ENCODE data around the gene SZRD1.

Gene SZRD1

GRCh38 chr1:16367258-16367967, 371 bp downstream of the SZRD1 start:
- peak; percentile 35 for DNase-seq (ENCODE audit: low read depth)

GRCh38 chr1:16367968-16368890, 1.2 kb downstream of the SZRD1 start:
- DNase-seq (ENCODE audit: low read depth) = no peak

DNA sequence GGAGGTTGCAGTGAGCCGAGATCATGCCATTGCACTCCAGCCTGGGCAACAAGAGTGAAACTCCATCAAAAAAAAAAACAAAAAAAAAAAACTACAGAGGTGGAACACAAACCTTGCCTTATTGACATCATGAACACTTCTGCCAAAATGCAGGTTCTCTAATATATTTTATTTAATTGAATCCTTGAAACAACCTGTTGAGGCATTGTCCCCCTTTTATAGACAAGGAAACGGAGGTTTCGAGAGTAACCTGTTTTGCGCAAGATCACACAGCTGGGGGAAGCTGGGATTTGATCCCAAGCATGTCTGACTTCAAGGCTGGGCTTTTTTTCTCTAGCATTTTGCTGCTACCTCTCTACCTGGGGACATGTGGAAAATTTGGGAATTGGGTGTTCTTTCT, 2.8 kb downstream of the SZRD1 start:
- DNase-seq (ENCODE audit: low read depth) = no peak

- DNase-seq (ENCODE audit: low read depth) = no peak
These were observed 4.7 kb downstream of the SZRD1 start for GRCh38 chr1:16371725-16372124.

DNA sequence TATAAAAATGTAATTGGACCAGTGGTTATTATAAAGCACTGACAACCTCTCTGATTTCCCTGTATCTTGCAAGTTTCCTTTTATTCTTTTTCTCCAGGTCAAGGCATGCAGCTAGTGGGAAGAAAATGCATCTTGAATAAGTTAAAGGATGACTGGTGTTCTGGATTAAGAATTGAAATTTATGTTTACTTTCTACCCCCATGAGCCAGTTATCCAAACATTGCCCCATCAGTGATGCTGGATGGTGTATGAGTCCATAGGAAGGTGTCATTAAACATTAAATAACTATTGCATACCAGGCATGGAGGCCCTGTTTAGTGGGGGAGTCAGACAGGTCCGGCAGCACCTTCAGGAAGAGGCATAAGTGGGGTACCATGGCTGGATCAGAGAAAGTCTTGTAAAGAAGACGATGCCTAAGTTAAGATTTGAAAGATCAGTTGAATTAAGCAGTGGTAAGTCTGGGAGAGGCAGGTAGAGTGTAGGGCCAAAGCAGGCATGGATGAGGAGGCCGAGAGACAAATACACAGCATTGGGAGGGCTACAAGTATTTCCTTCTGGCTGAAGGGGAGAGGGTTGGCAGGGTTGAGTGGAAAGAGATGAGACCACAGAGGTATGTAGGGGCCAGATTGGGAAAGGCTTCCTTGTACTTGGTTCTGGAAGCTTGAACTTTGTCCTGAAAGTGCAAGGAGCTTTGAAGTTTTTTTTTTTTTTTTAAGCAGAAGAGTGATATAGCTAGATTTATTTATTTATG, 5.7 kb downstream of the SZRD1 start:
- no peak for DNase-seq (ENCODE audit: low read depth)

DNA sequence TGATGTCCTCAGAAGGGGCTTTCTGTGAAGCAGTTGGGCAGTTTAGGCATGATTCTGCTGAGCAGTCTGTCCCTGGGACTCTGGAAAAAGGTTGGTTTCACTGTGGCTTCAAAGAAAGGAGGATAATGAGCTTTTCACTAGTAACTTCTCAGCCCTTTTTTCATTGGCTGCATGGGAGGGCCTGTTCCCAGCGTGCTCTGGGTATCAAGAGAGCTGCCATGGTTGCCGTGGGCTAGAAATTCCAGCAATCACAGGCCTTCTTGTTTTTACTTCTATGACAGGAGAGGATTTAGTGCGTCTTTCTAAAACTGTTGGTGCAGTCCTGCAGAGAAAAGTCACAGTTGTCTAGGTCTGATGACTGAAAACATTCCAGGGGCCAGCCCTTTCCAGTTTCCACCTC, 7.2 kb downstream of the SZRD1 start:
- DNase-seq (ENCODE audit: low read depth) = no peak

DNA sequence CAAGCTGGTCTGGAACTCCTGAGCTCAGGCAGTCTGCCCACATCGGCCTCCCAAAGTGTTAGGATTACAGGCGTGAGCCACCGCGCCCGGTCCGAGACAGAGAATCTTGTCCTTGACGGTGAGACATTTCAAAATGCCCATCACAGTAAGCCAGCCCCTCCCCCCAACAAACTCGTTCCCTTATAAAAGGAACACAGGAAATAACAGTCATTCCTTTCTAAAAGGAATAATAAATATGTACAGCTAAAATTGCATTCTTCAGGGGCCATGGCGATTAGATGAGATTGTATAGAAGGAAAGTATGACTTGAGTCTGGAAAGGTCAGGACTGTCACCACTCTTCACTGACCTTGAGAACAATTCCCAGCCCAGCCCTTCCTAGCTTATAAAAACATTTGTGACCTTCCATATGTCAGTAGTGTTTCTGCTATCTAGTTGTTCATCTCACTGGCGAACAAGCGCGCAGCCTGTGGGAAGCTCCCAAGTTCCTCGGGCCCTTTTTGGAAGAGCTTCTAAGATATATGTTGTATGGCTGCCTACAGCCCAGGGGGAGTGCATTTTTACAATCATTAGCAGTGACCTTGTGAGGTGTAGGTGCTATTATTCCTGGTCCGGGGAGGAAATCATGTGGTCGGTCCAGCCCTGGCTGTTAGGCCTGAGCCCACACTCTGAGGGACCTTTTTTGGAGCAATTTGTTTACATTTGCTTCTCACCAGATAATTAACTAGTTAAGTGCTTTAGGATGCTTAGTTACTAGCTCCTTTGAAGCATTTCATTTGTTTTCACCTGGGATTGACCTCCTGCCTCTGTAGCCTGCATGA, 8.7 kb downstream of the SZRD1 start:
- DNase-seq (ENCODE audit: low read depth) = peak; percentile 61

DNA sequence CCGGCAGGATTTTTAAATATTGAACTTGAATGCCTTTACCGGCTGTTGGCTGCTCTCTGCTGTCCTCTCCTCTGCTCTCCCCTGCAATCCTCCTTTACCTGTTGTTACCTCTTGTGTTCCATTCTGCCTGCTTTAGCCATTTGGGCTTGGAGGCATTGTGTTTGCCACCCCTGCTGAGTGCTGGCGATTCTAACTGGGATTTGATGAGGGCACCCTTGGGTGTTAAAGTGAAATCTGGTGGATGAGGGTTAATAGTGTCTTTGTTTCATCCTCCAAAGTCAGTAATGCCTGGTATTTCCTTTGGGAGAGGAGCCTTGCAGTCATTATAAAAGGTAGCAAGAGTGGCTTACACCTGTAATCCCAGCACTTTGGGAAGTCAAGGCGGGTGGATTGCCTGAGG, 9.9 kb downstream of the SZRD1 start:
- DNase-seq (ENCODE audit: low read depth) = no peak

DNA sequence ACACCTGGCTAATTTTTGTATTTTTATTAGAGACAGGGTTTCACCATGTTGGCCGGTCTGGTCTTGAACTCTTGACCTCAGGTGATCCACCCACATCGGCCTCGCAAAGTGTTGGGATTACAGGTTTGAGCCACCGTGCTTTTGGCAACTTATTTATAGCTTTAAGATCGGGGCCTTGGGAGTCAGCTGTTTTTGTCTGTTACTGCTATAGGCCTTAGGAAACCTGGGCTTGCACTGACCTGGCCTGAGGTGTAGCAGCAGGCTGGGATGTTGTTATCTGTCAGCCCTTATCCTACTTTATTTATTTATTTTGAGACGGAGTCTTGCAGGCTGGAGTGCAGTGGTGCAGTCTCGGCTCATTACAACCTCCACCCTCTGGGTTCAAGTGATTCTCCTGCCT, 11.4 kb downstream of the SZRD1 start:
- DNase-seq (ENCODE audit: low read depth) = no peak

DNA sequence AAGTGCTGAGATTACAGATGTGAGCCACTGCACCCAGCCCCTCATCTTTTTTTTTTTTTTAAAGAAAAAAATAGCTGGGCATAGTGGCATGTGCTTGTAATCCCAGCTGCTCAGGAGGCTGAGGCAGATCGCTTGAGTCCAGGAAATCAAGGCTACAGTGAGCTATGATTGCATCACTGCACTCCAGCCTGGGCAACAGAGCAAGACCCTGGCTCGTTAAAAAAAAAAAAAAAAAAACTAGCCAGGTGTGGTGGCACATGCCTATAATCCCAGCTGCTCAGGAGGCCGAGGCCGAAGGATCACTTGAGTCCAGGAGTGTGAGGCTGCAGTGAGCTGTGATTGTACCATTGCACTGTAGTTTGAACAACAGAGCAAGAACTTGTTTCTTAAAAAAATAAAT, 13.8 kb downstream of the SZRD1 start:
- DNase-seq (ENCODE audit: low read depth) = no peak

GRCh38 chr1:16383888-16384287, 16.8 kb downstream of the SZRD1 start:
- no peak for DNase-seq (ENCODE audit: low read depth)

- DNase-seq (ENCODE audit: low read depth) = no peak
These were observed 18.8 kb downstream of the SZRD1 start for GRCh38 chr1:16385659-16386453.

DNA sequence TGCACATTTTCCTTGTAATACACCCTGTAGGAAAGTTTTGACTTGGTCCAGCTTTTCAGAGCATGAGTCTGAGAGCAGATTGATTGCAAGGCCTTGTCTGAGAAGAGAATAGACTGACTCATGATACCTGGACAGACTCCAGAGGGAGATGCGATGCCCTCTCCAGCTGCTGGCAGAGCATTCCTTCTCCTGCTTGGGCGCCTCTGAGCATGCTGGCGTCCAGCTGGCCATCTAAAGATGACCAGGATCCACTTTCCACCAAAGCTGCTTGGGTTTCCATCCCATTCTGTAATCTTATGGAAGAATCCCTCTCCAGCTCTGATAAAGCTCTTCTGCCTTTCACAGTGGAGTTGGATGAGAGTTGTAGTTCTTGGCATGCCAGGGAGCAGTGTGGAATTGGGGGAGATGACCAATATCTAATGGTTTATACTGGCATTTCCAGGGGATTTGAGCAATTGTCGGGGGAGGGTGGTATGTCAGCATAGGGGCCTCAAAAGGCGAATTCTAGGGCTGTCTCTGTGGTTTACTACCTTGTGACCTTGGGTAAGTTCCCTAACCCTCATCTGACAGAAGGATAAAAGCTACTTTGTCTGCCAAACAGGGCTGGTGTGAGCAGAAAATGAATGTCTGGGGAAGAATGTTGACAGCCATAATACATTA, 19.5 kb downstream of the SZRD1 start:
- DNase-seq (ENCODE audit: low read depth) = peak; percentile 30

- DNase-seq (ENCODE audit: low read depth) = no peak
These were observed 20.5 kb downstream of the SZRD1 start for GRCh38 chr1:16387201-16388188.

DNA sequence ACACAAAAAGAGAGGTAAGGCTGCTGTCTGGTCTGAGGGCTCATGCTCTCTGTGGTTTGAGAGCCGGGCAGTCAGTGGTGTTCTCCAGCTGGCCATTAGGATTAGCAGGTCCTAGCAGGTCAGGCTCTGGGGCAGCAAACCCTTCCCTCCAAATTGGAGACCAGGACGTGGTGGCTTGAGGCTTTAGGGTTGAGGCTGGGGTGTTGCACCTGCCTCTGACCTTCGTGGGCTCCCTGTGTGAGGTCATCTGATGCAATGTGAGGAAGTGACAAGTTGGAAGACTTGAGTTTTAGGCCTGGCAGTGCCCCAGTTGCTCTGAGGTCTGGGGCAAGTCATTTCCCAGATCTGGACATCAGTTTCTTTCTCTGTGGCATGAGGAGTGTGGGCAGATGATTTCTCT, 24.4 kb downstream of the SZRD1 start:
- DNase-seq (ENCODE audit: low read depth) = no peak

GRCh38 chr1:16392740-16393569, 25.9 kb downstream of the SZRD1 start:
- no peak for DNase-seq (ENCODE audit: low read depth)

- DNase-seq (ENCODE audit: low read depth) = no peak
These were observed 26.8 kb downstream of the SZRD1 start for GRCh38 chr1:16393570-16394521.

Data from non-pigmented ciliary epithelial cell (primary cell).